H1 (cell line): ENCODE results near the gene PORCN. TPM values are rescaled to one million over a fixed set of nuclear protein-coding genes. Genes with fewer than 3 reads are reported as not detected.

Experiments
- BACH1 ChIP-seq: IDR thresholded peaks from 2 replicates; pipeline ENCODE4 v1.6.1; 2012; ENCODE audit warnings: low read length, improper control_type of control experiment
- CBX8 ChIP-seq: fragments of 300-800, 300-1000 bp; sonication (generic); IDR thresholded peaks from 2 replicates; pipeline ENCODE4 v1.7.1; 2016; ENCODE audit warnings: low read depth, low read length, borderline replicate concordance
- CHD7 ChIP-seq: fragments of 300-600 bp; sonication (generic); IDR thresholded peaks from 2 replicates; pipeline ENCODE4 v1.7.1; 2012; ENCODE audit warnings: low read length, moderate library complexity, mild to moderate bottlenecking, inconsistent platforms; ENCODE audit not compliant: insufficient replicate concordance
- KDM1A ChIP-seq: fragments of 200-600, 300-600 bp; sonication (generic); IDR thresholded peaks from 2 replicates; pipeline ENCODE4 v1.7.1; 2016; ENCODE audit warnings: mild to moderate bottlenecking, low read length, borderline replicate concordance
- MAFK ChIP-seq: IDR thresholded peaks from 2 replicates; pipeline ENCODE4 v1.6.1; 2012; ENCODE audit warnings: low read depth, mild to moderate bottlenecking, improper control_type of control experiment, low read length
- POLR2AphosphoS5 ChIP-seq: IDR thresholded peaks from 2 replicates; pipeline ENCODE4 v1.6.1; 2011; ENCODE audit warnings: low read depth, low read length
- SP4 ChIP-seq: IDR thresholded peaks from 2 replicates; pipeline ENCODE4 v1.6.1; 2012; ENCODE audit warnings: low read length, inconsistent platforms
- SRF ChIP-seq: IDR thresholded peaks from 2 replicates; pipeline ENCODE4 v1.6.1; 2011; ENCODE audit warnings: mild to moderate bottlenecking, low read depth, low read length, moderate library complexity
- SUZ12 ChIP-seq: fragments of 200-600 bp; sonication (generic); IDR thresholded peaks from 2 replicates; pipeline ENCODE4 v1.6.1; 2012; ENCODE audit warnings: mild to moderate bottlenecking, inconsistent platforms, low read length, moderate library complexity, mixed read lengths
- TCF12 ChIP-seq: IDR thresholded peaks from 2 replicates; pipeline ENCODE4 v1.6.1; 2011; ENCODE audit warnings: low read depth, mild to moderate bottlenecking, low read length
- polyA plus RNA-seq, 7 experiments: library from polyadenylated mRNA; depleted of rRNA in 3 of 7; stranded (reverse) in 5 of 7; unstranded in 2 of 7; fragments of >200 nt in 5 of 7; fragments of 200-250 nt in 2 of 7; gene quantifications; 1 replicate in 5 of 7; 2 replicates in 1 of 7; 4 replicates in 1 of 7; pipeline versions ENCODE4 v1.2.1 to v1.2.3, GENCODE V29; 2011 to 2013; ENCODE audit warnings: missing spikeins in 2 of 7, mixed read lengths in 2 of 7
- total RNA-seq: library from RNA; stranded (reverse); fragmentation: NEBNext Ultra II Directional; extraction: Animal tissue kit (Norgen Biotek cat#: 25700); gene quantifications from 2 replicates; pipeline ENCODE4 v1.2.1, GENCODE V29; 2021

PORCN gene
- total and polyA plus RNA-seq, 2 of the 8 experiments (the other 6 are each of a cell fraction or from before 2014, with no cell fraction given): 14.6 to 34.1 TPM

DNA sequence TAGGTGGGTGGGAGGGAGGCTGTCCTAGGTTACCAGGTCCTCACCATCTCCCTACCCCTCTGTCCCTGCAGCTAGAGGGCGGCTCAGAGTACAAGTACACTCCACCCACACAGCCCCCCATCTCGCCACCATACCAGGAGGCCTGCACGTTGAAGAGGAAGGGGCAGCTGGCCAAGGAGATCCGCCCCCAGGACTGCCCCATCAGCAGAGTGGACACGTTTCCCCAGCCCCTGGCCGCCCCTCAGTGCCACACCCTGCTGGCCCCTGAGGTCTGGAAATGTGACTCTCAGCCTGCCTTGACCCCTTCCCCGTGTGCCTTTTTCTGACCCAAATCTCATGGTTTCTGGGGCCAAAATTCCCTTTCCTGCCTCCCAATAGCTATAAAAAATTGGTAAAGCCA, 26.3 kb upstream of the PORCN start (continued):
- TF ChIP-seq CHD7: no peak
- TF ChIP-seq SUZ12: no peak
- TF ChIP-seq POLR2AphosphoS5: no peak
- TF ChIP-seq BACH1: no peak
- TF ChIP-seq SP4: no peak
- no peak for TF ChIP-seq TCF12
- no peak for TF ChIP-seq KDM1A
- no peak for TF ChIP-seq CBX8
- no peak for TF ChIP-seq SRF
- no peak for TF ChIP-seq MAFK
